ENCODE measurements around the gene SCN4B.
A peak's percentile ranks its signal among the peaks of the same experiment; 100 is the strongest.

The SCN4B gene

GRCh38 chr11:118135796-118136165 is 16.8 kb downstream of the SCN4B start:
- Mint-ChIP-seq H3K4me3 (no peak overlapping the region), H3K27ac (no peak overlapping the region), H3K36me3 (ENCODE audit: low read depth) (no peaks in the 10 kb centered on the region), H3K9me3 (no peaks in the 10 kb centered on the region), H3K4me1 (ENCODE audit: low read depth) (peaks cover 2% of the 10 kb centered on the region), H3K27me3 (peaks cover 26% of the 10 kb centered on the region)
- no peak for DNase-seq

GRCh38 chr11:118135051-118135795 is 17.4 kb downstream of the SCN4B start:
- no peaks in the 10 kb centered on the region for H3K9me3 Mint-ChIP-seq
- H3K27ac Mint-ChIP-seq = no peak overlapping the region
- H3K4me3 Mint-ChIP-seq = no peak overlapping the region
- peaks cover 2% of the 10 kb centered on the region for H3K4me1 Mint-ChIP-seq (ENCODE audit: low read depth)
- no peak for DNase-seq
- no peaks in the 10 kb centered on the region for H3K36me3 Mint-ChIP-seq (ENCODE audit: low read depth)
- H3K27me3 Mint-ChIP-seq = peaks cover 21% of the 10 kb centered on the region

- Mint-ChIP-seq H3K27me3 (peaks cover 10% of the 10 kb centered on the region), H3K4me1 (ENCODE audit: low read depth) (no peaks in the 10 kb centered on the region), H3K9me3 (no peaks in the 10 kb centered on the region), H3K36me3 (ENCODE audit: low read depth) (no peaks in the 10 kb centered on the region), H3K4me3 (no peak overlapping the region), H3K27ac (no peak overlapping the region)
- DNase-seq = no peak
These were observed 18.8 kb downstream of the SCN4B start for GRCh38 chr11:118133816-118134215.

GRCh38 chr11:118132385-118133151 is 20.1 kb downstream of the SCN4B start:
- peaks cover 10% of the 10 kb centered on the region for H3K27me3 Mint-ChIP-seq
- H3K9me3 Mint-ChIP-seq = no peaks in the 10 kb centered on the region
- no peak overlapping the region for H3K27ac Mint-ChIP-seq
- no peaks in the 10 kb centered on the region for H3K4me1 Mint-ChIP-seq (ENCODE audit: low read depth)
- no peaks in the 10 kb centered on the region for H3K36me3 Mint-ChIP-seq (ENCODE audit: low read depth)
- no peak for DNase-seq
- no peak overlapping the region for H3K4me3 Mint-ChIP-seq

GRCh38 chr11:118129471-118130172 is 23.0 kb downstream of the SCN4B start:
- no peaks in the 10 kb centered on the region for H3K36me3 Mint-ChIP-seq (ENCODE audit: low read depth)
- no peaks in the 10 kb centered on the region for H3K27me3 Mint-ChIP-seq
- DNase-seq = no peak
- no peaks in the 10 kb centered on the region for H3K4me1 Mint-ChIP-seq (ENCODE audit: low read depth)
- H3K9me3 Mint-ChIP-seq = no peaks in the 10 kb centered on the region
- no peak overlapping the region for H3K27ac Mint-ChIP-seq
- no peak overlapping the region for H3K4me3 Mint-ChIP-seq

- no peak overlapping the region for H3K27ac Mint-ChIP-seq
- no peaks in the 10 kb centered on the region for H3K4me1 Mint-ChIP-seq (ENCODE audit: low read depth)
- no peak overlapping the region for H3K4me3 Mint-ChIP-seq
- H3K36me3 Mint-ChIP-seq (ENCODE audit: low read depth) = no peaks in the 10 kb centered on the region
- no peak for DNase-seq
- no peaks in the 10 kb centered on the region for H3K27me3 Mint-ChIP-seq
- H3K9me3 Mint-ChIP-seq = no peaks in the 10 kb centered on the region
These were observed 23.7 kb downstream of the SCN4B start for GRCh38 chr11:118128721-118129470.

GRCh38 chr11:118128310-118128709 is 24.3 kb downstream of the SCN4B start:
- no peaks in the 10 kb centered on the region for H3K27me3 Mint-ChIP-seq
- no peaks in the 10 kb centered on the region for H3K9me3 Mint-ChIP-seq
- DNase-seq = no peak
- H3K4me1 Mint-ChIP-seq (ENCODE audit: low read depth) = no peaks in the 10 kb centered on the region
- H3K36me3 Mint-ChIP-seq (ENCODE audit: low read depth) = no peaks in the 10 kb centered on the region
- H3K4me3 Mint-ChIP-seq = no peak overlapping the region
- H3K27ac Mint-ChIP-seq = no peak overlapping the region

- H3K27me3 Mint-ChIP-seq = no peaks in the 10 kb centered on the region
- no peak for DNase-seq
- H3K27ac Mint-ChIP-seq = no peak overlapping the region
- H3K4me1 Mint-ChIP-seq (ENCODE audit: low read depth) = no peaks in the 10 kb centered on the region
- H3K36me3 Mint-ChIP-seq (ENCODE audit: low read depth) = no peaks in the 10 kb centered on the region
- no peaks in the 10 kb centered on the region for H3K9me3 Mint-ChIP-seq
- H3K4me3 Mint-ChIP-seq = no peak overlapping the region
These were observed 26.4 kb downstream of the SCN4B start for GRCh38 chr11:118126082-118126838.

- Mint-ChIP-seq H3K4me3 (no peak overlapping the region), H3K9me3 (no peaks in the 10 kb centered on the region), H3K36me3 (ENCODE audit: low read depth) (no peaks in the 10 kb centered on the region), H3K4me1 (ENCODE audit: low read depth) (no peaks in the 10 kb centered on the region), H3K27ac (no peak overlapping the region), H3K27me3 (no peaks in the 10 kb centered on the region)
- no peak for DNase-seq
These were observed 27.6 kb downstream of the SCN4B start for GRCh38 chr11:118124929-118125535.

- no peak overlapping the region for H3K27ac Mint-ChIP-seq
- no peaks in the 10 kb centered on the region for H3K36me3 Mint-ChIP-seq (ENCODE audit: low read depth)
- no peak overlapping the region for H3K4me3 Mint-ChIP-seq
- H3K4me1 Mint-ChIP-seq (ENCODE audit: low read depth) = peaks cover 12% of the 10 kb centered on the region
- H3K9me3 Mint-ChIP-seq = no peaks in the 10 kb centered on the region
- H3K27me3 Mint-ChIP-seq = peaks cover 2% of the 10 kb centered on the region
- DNase-seq = no peak
These were observed 31.8 kb downstream of the SCN4B start for GRCh38 chr11:118120793-118121192.

GRCh38 chr11:118117790-118118601 is 34.6 kb downstream of the SCN4B start:
- H3K27me3 Mint-ChIP-seq = peaks cover 2% of the 10 kb centered on the region
- H3K4me1 Mint-ChIP-seq (ENCODE audit: low read depth) = peaks cover 16% of the 10 kb centered on the region
- H3K4me3 Mint-ChIP-seq = no peak overlapping the region
- H3K36me3 Mint-ChIP-seq (ENCODE audit: low read depth) = no peaks in the 10 kb centered on the region
- peak overlapping the region; percentile 58 for H3K27ac Mint-ChIP-seq
- H3K9me3 Mint-ChIP-seq = no peaks in the 10 kb centered on the region
- peak; percentile 39 for DNase-seq

- Mint-ChIP-seq H3K27ac (no peak overlapping the region), H3K9me3 (no peaks in the 10 kb centered on the region), H3K4me3 (no peak overlapping the region), H3K4me1 (ENCODE audit: low read depth) (peaks cover 16% of the 10 kb centered on the region), H3K36me3 (ENCODE audit: low read depth) (no peaks in the 10 kb centered on the region), H3K27me3 (peaks cover 2% of the 10 kb centered on the region)
- no peak for DNase-seq
These were observed 37.6 kb downstream of the SCN4B start for GRCh38 chr11:118115048-118115447.

- DNase-seq = no peak
- H3K27ac Mint-ChIP-seq = no peak overlapping the region
- peaks cover 2% of the 10 kb centered on the region for H3K27me3 Mint-ChIP-seq
- no peak overlapping the region for H3K4me3 Mint-ChIP-seq
- no peaks in the 10 kb centered on the region for H3K9me3 Mint-ChIP-seq
- no peaks in the 10 kb centered on the region for H3K36me3 Mint-ChIP-seq (ENCODE audit: low read depth)
- peaks cover 16% of the 10 kb centered on the region for H3K4me1 Mint-ChIP-seq (ENCODE audit: low read depth)
These were observed 38.4 kb downstream of the SCN4B start for GRCh38 chr11:118114266-118114665.
